GM18526 (cell line): ENCODE data around the gene IRAK4.

Experiments used
- POLR2A ChIP-seq: IDR thresholded peaks from 3 replicates; pipeline ENCODE4 v1.6.1; 2011; ENCODE audit not compliant: insufficient read length; ENCODE audit errors: extremely low read depth

IRAK4 gene

DNA sequence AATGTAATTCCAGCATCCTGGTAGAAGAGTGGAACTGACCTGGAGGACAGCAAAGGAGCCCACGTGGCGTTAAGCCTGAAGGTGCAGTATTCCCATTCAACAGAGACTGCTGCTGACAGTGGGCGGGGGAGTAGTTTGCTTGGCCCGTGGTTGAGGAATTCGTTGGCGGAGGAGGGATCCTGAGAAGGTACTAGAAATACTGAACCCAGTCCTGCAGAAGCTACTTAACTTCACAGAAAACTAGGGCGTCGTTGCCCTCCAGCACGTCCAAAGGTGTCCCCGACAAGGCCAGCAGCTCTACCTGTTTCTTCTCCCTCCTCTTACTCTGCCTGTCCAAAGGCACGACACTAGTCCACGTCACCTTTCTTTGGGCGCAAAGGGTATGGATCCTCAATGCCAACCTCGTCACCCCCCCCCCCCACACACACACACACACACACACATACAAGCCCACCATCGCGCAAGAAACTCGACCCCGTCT, 464 bp upstream of the IRAK4 start:
- TF ChIP-seq POLR2A: no peak

DNA sequence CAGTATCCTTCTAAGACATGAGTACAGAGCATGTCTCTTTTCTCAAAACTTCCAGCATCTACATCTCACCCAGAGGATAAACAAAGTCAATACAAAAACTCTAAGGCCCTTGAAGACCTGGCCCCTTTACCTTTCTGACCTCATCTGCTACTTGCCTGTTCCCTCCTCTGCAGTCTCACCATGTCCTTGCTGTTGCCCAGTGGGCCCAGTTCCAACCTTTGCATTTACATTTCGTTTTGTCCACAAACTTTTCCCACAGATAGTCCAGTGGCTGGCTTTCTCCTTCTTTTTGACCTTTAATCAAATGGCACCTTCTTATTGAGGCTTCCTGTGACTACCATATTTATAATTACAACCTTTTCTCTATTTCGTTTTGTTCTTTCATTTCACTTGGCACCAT, 1.6 kb downstream of the IRAK4 start:
- no peak for TF ChIP-seq POLR2A

DNA sequence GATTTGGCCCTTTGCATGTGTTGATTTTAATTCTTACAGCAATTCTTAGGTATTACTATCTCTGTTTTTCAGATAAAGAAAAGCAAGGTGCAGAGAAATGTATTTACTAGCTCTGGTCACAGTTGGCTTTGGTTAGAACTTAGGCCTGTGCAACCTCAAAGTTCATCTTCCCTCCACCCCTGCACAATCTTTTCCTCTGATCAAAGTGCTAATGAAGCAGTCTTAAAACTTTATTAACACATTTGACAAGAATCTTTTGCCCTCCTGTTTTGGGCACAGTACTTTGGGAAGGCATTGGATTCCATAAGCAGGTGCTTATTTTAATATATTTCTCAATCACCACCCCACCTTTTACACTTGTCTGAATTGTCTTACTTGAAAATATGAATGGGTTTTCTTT, 2.7 kb downstream of the IRAK4 start:
- no peak for TF ChIP-seq POLR2A

DNA sequence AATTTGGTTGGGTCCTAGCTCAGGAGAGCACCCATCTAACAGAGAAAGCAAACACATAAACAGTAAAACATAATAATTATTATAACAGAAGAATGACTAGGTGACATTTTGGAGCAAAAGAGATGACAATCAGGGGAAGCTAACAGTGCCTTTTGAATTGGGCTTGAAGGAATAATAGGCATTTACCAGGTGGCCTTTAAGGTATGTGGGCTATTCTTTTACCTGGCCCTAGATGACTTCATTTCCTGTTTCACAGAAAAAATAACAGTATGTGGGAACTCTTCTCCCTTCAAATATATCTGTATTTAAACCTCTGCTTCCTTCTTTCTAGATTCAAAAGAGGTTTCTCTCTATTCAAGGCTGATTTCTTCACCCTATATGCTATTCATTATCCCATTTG, 3.8 kb downstream of the IRAK4 start:
- no peak for TF ChIP-seq POLR2A

DNA sequence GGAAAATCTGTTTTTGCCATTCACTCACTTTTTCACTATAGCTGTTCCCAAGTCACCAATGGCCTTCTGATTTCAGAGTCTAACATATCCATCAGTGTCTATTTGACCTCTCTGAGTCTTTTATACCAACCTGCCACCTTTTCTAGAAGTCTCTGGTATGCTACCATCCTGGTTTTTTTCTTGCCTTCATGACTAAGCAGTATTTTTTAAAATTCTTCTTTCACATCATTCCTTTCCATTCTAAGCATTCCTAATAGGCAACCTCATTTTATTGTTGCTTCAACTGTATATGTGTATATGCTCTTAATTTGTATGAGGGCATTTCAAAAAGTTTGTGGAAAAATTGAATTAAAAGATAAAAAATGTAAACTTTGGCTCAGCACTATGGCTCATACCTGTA, 5.0 kb downstream of the IRAK4 start:
- no peak for TF ChIP-seq POLR2A

DNA sequence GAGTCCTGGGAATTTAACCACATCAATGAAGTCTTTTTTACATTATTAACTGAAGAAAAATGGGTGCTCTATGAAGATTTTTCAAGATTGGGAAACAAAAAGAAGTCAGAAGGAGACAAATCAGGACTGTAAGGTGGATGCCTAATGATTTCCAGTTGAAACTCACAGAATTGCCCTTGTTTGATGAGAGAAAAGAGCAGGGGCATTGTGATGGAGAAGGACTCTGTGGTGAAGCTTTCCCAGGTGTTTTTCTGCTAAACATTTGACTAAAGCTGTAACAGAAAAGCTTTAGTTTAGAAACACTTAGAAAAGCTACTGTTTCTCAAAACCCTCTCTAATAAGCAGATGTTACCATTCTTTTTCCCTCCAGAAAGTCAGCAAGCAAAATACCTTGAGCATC, 5.8 kb downstream of the IRAK4 start:
- TF ChIP-seq POLR2A: no peak

DNA sequence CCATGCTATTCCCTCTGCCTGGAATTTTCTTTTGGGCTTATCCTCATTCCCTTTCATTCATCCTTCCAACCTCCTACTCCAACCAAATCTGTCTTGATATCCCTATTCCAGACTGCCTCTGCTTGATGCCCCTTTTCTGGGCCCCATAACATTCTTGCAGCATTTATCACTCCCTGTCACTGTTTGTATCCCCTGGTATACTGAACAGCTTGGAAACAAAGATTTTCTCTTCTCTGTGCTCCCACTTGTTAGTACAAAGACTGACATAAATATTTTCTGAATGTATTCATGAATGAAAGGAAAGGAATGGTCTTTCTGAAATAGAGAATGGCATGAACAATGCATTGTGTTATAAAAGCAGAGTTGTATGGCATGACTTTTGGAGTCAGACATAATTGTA, 7.5 kb downstream of the IRAK4 start:
- TF ChIP-seq POLR2A: no peak

DNA sequence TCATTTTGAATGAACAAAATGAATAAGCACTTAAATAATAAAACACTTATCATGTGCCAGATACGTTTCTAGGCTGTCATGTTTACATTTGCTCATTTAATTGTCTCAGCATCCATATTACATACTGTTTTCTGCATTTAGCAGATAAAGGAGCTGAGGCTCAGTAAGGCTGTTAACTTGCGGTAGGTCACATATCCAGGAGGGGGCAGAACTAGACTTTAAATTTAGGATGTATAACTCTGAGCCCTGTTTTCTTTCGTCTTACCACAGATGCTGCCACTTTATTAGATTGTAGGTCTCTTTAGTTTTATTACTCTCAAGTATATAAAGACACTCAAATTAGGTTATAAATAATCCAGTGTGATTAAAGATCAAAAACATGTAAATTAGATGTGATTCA, 17.7 kb downstream of the IRAK4 start:
- no peak for TF ChIP-seq POLR2A

DNA sequence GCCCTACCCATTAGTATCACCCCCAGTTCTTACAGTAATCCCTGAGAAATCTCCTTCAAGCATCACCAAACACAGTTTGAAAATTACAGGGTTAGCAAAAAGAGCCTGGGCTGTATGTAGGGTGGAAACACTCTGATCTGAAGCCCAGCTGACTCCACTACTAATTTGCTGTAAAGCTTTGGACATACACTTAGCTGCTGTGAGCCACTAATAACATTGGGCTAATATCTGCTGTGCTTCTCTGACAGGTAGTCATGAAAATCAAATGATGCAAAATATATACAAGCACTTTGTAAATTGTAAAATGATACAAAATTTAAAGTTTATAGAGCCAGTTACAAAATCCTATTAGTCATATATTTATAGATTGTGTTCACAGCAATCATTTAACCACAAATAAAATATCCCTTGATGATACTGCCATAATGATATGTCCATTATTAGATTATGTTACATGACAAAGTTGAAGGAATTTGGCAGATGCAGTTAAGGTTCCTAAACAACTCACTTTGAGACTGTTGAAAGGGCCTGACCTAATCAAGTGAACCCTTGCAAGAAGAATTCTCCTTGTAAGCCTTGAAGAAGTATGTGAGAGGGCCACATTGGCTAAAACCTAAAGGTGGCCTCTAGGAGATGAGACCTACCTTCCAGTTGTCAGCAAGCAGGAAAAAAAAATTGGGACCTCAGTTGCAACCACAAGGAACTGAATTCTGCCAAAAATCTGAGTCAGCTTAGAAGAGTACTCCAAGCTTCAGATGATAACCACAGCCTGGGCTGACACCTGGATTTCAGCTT, 28.3 kb downstream of the IRAK4 start:
- no peak for TF ChIP-seq POLR2A

DNA sequence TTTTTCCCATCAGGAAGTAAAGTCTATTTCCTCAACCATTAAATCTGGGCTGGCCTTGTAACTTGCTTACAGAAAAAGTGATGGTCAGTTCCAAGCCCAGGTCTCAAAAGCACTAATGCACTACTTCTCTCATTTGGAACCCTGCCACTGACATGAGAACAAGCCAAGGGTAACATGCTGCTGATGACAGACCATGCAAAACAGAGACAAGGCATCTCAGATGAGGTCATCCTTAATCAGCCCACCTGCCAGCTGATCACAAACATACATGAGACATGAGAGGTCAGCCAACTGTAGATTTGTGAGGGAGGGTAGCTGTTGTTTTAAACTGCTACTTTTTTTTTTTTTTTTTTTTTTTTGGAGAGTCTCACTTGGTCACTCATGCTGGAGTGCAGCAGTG, 31.2 kb downstream of the IRAK4 start:
- no peak for TF ChIP-seq POLR2A

DNA sequence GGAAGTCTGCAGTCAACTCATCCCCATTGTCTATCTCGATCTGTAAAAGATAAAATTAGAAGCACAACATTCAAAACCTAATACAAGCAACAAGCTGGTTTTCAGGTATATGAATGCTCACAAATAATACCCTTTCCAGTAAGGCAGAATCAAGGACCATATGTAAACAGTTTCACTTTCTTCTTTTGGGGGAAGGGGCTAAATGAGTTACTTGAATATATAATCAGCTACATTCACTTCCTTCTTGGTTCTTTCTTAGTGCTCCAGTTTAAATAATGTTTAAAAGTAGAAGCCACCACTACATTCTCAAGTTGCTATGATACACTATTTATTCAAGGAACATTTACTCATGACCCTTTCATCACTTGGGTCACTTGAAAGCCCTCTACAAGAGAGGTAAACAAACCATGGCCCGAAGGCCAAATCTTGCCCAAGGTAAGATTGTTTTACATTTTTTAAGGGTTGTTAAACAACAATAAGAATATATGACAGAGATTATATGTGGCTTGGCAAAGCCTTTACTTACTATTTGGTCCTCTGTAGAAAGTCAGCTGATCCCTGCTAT, 37.0 kb downstream of the IRAK4 start:
- TF ChIP-seq POLR2A: no peak

DNA sequence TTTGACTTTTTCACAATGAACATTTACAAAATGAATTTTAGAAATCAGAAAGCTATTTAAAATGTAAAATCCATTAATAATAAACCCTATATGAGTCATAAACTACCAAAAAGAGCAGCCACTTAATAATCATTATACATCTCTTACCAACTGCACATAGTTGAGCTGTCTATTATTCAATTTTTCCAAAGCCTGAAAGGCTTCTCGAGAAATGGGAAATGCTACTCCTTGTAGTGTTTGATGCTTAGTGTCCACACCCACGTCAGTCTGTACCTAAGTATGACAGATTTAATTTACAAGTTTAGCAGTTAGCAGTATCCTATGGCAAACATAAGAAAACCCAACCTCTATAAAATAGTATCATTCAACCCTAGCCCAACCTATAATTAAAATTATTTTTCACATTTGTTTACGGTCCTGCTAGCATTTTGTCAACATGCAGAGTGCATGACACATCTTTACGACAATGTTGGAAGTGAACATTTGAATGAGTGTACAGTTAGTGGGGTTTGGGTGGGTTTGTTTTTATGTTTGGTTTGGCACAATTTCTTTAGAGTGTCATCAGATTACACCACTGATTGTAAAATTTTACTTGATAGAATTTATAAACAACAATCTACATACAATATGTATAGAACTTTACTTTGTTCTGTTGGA, 38.9 kb downstream of the IRAK4 start:
- TF ChIP-seq POLR2A: no peak

DNA sequence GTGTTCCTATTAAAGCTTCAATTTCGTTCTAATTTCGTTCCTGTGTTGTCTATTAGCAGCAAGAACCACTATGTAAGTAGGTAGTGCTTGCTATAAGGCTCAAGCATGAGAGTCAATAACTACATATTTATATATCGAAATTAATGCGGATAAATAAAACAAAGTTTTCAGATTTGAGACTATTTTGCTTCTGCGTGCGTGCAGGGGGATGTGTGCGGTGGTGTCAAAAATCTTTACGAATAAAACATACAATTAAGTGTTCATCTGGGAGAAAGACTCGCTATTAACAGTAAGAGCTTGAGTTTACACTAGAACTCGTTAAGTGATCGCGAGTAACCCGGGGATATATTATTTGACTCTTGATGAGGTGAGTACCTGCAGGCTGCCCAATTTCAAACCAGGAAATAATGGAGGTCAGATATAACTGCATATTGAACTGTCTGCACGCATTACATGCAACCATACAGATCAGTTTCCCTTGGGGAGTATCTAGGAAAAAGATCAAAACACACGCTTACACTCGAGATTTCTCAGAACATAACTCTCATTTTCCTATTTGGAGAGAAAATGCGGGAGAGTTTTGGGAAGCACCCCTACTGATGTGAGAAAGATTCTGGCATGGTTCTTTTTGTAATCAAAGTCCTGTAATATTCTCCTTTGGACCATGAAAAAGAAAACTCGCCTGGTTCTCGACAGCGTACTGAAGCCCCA, 46.6 kb downstream of the IRAK4 start:
- no peak for TF ChIP-seq POLR2A

DNA sequence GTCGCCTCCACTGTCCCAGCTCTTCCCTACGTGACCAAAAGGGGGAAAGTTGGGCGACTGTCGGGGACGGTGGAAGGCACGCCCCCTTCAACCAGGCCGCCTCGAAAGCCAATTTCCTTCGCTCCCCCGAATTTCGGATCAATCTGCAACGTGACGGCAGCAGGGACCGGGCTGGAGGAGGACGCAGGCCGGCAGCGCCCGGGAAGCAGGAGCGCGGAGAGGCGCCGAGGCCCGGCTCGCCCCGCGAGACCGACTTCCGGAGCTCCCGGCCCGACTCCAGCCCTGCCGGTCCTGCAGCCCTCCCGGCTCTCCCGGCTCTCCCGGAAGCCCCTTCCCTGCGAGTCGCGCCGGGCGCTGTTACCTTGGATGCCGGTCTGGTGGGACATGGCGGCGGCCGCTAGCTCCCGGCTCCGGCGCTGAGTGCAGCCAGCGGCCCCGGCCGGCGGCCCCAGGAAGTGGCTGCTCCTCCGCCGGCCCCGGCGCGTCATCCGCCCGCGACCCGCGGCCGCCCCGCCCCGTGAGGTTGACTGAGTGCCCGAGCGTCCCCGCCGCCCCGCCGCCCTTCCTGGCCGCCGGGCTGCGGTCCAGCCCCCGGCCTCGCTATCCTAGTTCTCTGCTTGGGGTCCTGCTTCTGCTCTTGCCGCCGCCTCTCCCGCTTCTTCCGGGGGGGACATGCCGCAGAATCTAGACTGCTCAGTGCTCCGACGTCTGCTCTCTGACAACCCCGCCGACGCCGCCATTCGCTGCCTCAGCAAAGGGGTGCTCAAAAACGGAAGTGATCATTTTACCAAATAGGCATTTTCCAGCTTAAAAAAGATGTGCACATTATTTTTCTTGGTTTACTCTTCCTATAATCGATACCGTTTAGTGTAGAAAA, 47.3 kb downstream of the IRAK4 start, which contains the start of gene TWF1:
TSS of gene TWF1 (minus strand) at position 458 of the 877 bp plus-strand sequence. CDS start at position 386, 72 bp downstream.
- peak; percentile 92 for TF ChIP-seq POLR2A

DNA sequence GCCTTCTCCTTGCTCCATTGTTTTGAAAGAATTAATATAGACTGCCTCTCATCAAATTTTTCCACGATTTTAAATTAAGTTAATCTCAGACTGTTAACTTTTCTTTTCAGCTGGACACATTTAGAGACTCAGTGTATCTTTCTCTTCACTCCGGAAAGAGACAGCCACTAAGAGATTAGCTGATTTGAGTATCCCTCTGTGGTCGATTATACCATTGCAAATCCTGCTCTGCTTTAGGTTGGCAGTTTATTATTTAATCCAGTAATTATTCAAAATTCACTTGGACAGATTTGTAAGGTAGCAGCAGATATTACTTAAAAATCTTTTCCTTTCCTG, 48.0 kb downstream of the IRAK4 start:
- no peak for TF ChIP-seq POLR2A
